Prostate gland (tissue), 2 donors: ENCODE measurements around the gene JAKMIP1. TPM values are rescaled to one million over a fixed set of nuclear protein-coding genes. Genes with fewer than 3 reads are reported as not detected.

ENCODE experiments used
- DNase-seq: peaks from one replicate; pipeline ENCODE4 v3.0.0-alpha.2; 2019; ENCODE audit warnings: low spot score
- H3K27ac ChIP-seq, 2 donors: fragments of 200-600 bp; sonication (generic); 2 replicates each; pipeline ENCODE4 v1.5.1; 2017 to 2019
- H3K27me3 ChIP-seq: fragments of 200-600 bp; sonication (generic); replicated peaks from 2 replicates; pipeline ENCODE4 v1.5.1; 2019; ENCODE audit not compliant: insufficient read depth
- H3K36me3 ChIP-seq, 2 donors: fragments of 200-600 bp; sonication (generic); 1 replicate in 1 of 2; 2 replicates in 1 of 2; pipeline versions ENCODE4 v1.5.1 to v1.8.1; 2017 to 2019
- H3K4me1 ChIP-seq: fragments of 200-600 bp; sonication (generic); replicated peaks from 2 replicates; pipeline ENCODE4 v1.5.1; 2019
- H3K4me3 ChIP-seq, 2 donors: fragments of 200-600 bp; sonication (generic); 2 replicates each; pipeline ENCODE4 v1.5.1; 2017 to 2019
- H3K9me3 ChIP-seq: fragments of 200-600 bp; sonication (generic); 2 replicates; pipeline ENCODE4 v1.5.1; 2017
- POLR2A ChIP-seq: fragments of 450-650 bp; IDR thresholded peaks from one replicate; pipeline ENCODE4 v1.6.1; 2016; ENCODE audit warnings: antibody characterized with exemption, mild to moderate bottlenecking
- POLR2AphosphoS5 ChIP-seq: sonication (generic); formaldehyde crosslinking; IDR thresholded peaks from one replicate; pipeline ENCODE4 v1.6.1; 2017; ENCODE audit warnings: antibody characterized with exemption
- WGBS: methylation state at CpG from one replicate; pipeline ENCODE4 v1.1.5; 2018; 5-methylcytosine and 5-hydroxymethylcytosine counted together
- intact Hi-C: fragments of 100-400 bp; cut with DNase I; formaldehyde crosslinking; loops from one replicate; pipeline ENCODE4 v1.14.2; 2022
- total RNA-seq, 2 donors: library from RNA; depleted of rRNA; stranded (reverse); fragments of >200 nt; gene quantifications; one replicate each; pipeline ENCODE4 v1.1.0, GENCODE V29; 2016
- TF ChIP-seq, protein P1 (sequence below), 4 experiments: fragments of 200-600 bp in 2 of 4; fragments of 450-650 bp in 2 of 4; sonication (generic) in 2 of 4; IDR thresholded peaks; 1 replicate in 3 of 4; 2 replicates in 1 of 4; pipeline ENCODE4 v1.5.1; 2016 to 2019; ENCODE audit warnings: antibody characterized with exemption in 4 of 4, mild to moderate bottlenecking in 2 of 4, moderate library complexity in 2 of 4

The JAKMIP1 gene
- total RNA-seq, 2 donors from 2014 or later: 22.4 to 29.1 TPM

GRCh38 chr4:6242271-6243029 is 42.1 kb upstream of the JAKMIP1 start:
- H3K27me3 ChIP-seq: no peaks in the 10 kb centered on the region
- WGBS: 83% methylated on average over 12 of the region's 12 CpGs
- no peaks in the 10 kb centered on the region for H3K9me3 ChIP-seq
- no peak overlapping the region for H3K4me3 ChIP-seq
- intact Hi-C loops: no loop called here
- no peak overlapping the region for H3K27ac ChIP-seq
- TF ChIP-seq, protein P1, sequence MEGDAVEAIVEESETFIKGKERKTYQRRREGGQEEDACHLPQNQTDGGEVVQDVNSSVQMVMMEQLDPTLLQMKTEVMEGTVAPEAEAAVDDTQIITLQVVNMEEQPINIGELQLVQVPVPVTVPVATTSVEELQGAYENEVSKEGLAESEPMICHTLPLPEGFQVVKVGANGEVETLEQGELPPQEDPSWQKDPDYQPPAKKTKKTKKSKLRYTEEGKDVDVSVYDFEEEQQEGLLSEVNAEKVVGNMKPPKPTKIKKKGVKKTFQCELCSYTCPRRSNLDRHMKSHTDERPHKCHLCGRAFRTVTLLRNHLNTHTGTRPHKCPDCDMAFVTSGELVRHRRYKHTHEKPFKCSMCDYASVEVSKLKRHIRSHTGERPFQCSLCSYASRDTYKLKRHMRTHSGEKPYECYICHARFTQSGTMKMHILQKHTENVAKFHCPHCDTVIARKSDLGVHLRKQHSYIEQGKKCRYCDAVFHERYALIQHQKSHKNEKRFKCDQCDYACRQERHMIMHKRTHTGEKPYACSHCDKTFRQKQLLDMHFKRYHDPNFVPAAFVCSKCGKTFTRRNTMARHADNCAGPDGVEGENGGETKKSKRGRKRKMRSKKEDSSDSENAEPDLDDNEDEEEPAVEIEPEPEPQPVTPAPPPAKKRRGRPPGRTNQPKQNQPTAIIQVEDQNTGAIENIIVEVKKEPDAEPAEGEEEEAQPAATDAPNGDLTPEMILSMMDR (IDR thresholded peaks at IDR 0.05): no peak
- no peaks in the 10 kb centered on the region for H3K36me3 ChIP-seq
- no peaks in the 10 kb centered on the region for H3K4me1 ChIP-seq
- DNase-seq: no peak

DNA sequence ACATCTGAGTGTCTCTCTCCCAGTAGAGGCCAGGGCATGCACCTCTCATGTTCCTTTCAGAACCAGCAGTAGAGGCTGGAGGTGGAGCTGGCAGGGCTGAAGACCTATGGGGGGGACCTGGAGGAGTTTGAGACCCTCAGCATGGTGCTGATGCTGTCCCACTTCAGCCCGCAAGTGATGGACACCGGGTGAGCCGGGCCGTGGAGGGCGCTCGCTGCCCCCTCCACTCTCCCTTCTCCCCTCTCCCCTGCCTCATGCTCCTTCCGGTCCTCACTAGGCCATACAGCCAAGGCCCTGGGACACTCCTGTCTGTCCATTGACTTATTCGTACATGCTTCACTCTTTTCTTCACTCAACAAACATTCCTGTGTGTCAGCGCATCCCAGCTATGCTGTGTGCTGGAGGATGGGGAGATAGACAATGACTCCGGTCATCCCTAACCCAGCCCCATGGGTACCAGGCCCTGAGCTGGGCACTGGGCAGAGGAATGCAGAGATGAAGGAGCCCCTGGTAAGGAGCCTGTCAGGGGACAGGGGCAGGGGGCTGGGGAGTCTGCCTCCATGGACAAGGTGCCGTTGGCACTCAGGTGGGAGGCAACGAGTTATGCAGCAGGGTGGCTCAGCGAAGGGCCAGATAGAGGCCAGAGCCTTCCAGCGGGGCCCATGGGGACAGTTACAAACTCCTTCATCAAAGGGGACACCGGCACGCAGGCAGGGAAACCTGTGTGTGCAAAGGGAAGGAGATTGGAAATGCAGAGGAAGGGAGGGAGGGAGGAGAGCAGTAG is 40.9 kb upstream of the JAKMIP1 start:
- 89% methylated on average over 16 of the region's 16 CpGs for WGBS
- intact Hi-C loops: no loop called here
- H3K27me3 ChIP-seq: no peaks in the 10 kb centered on the region
- DNase-seq: no peak
- H3K27ac ChIP-seq: no peak overlapping the region
- TF ChIP-seq POLR2AphosphoS5: no peak
- no peak for TF ChIP-seq POLR2A
- TF ChIP-seq, protein P1 (IDR thresholded peaks at IDR 0.05): no peak
- H3K4me3 ChIP-seq: no peak overlapping the region
- H3K9me3 ChIP-seq: no peaks in the 10 kb centered on the region
- H3K4me1 ChIP-seq: no peaks in the 10 kb centered on the region
- H3K36me3 ChIP-seq: no peaks in the 10 kb centered on the region

GRCh38 chr4:6239968-6240367 is 39.6 kb upstream of the JAKMIP1 start:
- intact Hi-C loops: no loop called here
- Histone ChIP-seq H3K36me3 (no peaks in the 10 kb centered on the region), H3K9me3 (no peaks in the 10 kb centered on the region), H3K4me1 (no peaks in the 10 kb centered on the region), H3K4me3 (no peak overlapping the region), H3K27ac (no peak overlapping the region), H3K27me3 (no peaks in the 10 kb centered on the region)
- WGBS: 79% methylated on average over 9 of the region's 11 CpGs
- TF ChIP-seq POLR2A (no peak), POLR2AphosphoS5 (no peak)
- TF ChIP-seq, protein P1 (IDR thresholded peaks at IDR 0.05): no peak
- DNase-seq: no peak

DNA sequence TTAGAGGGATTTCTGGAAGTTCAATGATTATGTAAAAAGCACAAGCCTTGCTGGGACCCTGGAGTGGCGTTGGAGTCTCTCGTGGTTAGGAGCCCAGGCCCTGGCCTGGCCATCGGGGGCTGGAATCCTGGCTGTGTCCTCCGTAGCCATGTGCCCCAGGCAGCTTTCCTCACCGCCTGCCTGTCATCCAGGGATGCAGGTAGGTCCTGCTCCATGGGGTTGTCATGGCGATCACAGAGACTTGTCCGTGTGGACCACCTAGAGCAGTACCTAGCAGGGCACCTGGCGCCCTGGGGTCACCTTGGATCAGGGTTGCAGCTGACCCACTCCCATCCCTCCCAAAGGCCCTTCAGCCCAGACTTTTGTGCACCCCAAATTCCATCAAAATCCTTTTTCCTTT is 39.1 kb upstream of the JAKMIP1 start:
- no peak for TF ChIP-seq POLR2A
- TF ChIP-seq, protein P1 (IDR thresholded peaks at IDR 0.05): no peak
- TF ChIP-seq POLR2AphosphoS5: no peak
- H3K27ac ChIP-seq: no peak overlapping the region
- no peaks in the 10 kb centered on the region for H3K36me3 ChIP-seq
- H3K9me3 ChIP-seq: no peaks in the 10 kb centered on the region
- H3K4me1 ChIP-seq: no peaks in the 10 kb centered on the region
- intact Hi-C loops: no loop called here
- no peak overlapping the region for H3K4me3 ChIP-seq
- 82% methylated on average over 8 of the region's 8 CpGs for WGBS
- H3K27me3 ChIP-seq: no peaks in the 10 kb centered on the region
- DNase-seq: no peak
